HG03521 (cell line): ENCODE results near the gene CPO.

Experiments used
- ATAC-seq: cut with Tn5 transposase; IDR thresholded peaks from one replicate; pipeline ENCODE4 v1.9.1; 2021; ENCODE audit warnings: mild to moderate bottlenecking, moderate library complexity; ENCODE audit not compliant: unreplicated experiment

CPO gene

DNA sequence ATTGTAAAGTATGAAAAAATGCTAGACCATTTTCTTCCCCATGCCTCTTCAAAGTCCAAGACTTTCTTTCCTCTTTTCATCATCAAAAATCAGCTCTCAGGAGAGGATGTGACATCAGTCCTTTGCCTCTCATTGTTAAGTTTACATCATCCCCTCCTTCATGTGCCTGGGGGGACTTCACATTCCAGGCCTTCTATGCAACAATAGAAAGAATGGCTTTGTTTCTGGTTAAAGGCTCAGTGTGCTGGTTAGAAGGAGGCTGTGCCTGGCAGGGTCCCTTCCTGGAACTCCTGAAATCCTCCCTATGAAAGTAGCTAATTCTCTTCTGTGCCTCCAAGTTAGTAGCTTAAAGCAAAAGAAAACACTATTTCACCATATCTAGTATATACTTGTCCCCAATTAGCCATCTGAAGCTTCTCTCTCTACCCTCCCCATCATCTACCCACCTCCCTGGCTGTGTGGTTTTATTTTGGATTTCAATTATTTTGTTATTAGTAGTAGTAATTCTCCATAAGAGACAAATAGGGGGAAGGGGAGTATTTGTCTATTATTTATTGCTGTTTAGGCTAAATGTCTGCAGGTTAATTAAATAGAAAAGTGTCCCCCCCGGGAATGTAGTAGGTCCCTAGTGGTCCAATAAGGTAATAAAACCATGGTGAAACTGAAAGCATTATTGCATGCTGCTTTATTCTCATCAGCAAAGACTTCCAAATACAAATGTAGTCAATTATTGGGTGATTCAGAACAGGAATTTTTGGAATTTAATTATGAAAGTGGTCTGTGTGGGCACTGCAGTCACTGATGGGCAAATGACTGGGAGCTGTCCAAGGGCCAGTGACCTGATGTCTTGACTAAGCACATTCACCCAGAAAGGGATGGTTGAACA lies 69.0 kb downstream of the CPO start:
- no peak for ATAC-seq

DNA sequence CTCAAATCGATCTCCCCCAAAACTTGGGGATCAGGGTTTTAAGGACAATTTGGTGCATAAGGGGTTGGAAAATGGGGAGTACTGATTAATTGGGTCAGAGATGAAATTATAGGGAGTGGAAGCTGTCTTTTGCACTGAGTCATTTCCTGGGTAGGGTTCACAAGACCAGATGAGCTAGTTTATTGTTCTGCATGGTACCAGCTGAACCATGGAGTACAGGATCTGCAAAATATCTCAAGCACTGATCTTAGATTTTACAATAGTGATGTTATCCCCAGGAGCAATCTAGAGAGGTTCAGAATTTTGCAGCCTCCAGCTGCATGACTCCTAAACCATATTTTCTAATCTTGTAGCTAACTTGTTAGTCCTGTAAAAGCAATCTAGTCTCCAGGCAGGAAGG lies 73.1 kb downstream of the CPO start:
- ATAC-seq: no peak

- no peak for ATAC-seq
Observed at GRCh38 chr2:207014424-207014823, 75.1 kb downstream of the CPO start.

GRCh38 chr2:207015901-207016300 lies 76.6 kb downstream of the CPO start:
- no peak for ATAC-seq
